Glomerular visceral epithelial cell (primary cell): Measurements from ENCODE around the gene RALGPS2.
"Not testable (repeated sequence)": the region's sequence is repeated elsewhere in the genome, so short reads cannot be mapped to it uniquely, and the experiment has no call there.

Experiments
- DNase-seq: peaks from one replicate; pipeline ENCODE4 v3.0.0-alpha.2; 2016; ENCODE audit errors: extremely low spot score

RALGPS2 gene

GRCh38 chr1:178725466-178726086, 532 bp downstream of the RALGPS2 start:
- peak; percentile 56 for DNase-seq

- peak; percentile 92 for DNase-seq
These were observed 1.1 kb downstream of the RALGPS2 start for GRCh38 chr1:178726087-178726517.

DNA sequence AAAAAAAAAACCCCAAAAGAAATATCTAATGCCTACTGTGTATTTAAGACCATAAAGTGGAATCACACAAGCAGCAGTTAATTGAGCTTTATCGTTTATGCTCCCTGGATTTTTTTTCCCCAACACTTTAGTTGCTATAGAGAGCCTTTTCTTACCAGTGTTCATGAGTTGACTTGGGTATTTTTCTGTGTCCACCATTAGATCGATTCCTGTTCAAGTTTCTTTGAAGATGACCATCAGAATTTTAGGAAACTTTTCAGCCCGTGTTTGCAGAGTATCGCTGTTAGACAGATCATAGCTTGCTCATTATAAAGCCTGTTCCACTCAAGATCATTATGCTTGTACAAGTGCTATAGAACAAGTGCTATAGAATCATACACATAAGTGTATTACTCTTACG, 1.5 kb downstream of the RALGPS2 start:
- no peak for DNase-seq

DNA sequence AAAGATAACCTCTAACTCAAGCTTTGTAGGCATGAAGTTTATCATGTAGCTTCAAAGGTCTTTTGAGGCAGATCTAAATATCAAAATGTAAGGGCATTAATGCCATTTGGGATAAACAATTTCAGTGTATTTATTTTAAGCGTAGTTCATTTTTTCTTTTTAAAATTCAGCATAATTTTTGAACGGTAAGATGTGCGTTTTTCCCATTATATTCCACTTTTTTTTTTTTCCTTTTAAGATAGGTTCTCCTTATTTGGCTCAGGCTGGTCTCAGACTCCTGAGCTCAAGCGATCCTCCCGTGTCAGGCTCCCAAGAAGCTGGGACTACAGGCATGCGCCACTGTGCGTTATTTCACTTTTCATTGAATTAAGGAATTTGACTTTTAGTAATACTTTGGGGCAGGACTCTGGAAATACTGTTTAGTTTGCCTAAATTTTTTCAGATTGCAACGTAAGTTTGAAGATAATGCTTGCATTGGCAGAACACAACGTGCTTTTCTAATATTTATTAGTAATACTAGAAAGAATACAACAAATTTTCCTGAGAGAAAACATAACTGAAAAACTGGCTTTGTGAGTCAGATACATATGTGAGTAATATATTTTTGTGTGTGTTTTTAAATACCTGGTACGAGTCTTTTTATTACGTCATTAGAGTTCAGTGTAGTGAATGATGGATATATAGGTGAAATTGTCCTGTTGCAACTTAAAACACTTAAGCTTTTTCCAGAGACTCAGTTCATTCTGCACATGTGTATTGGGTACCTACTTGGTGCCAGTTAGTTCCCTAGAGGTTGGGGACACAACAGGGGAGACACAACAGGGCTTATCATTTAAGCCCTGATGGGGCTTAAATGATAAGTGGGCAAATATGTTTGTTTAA, 2.2 kb downstream of the RALGPS2 start:
- DNase-seq: peak; percentile 22

DNA sequence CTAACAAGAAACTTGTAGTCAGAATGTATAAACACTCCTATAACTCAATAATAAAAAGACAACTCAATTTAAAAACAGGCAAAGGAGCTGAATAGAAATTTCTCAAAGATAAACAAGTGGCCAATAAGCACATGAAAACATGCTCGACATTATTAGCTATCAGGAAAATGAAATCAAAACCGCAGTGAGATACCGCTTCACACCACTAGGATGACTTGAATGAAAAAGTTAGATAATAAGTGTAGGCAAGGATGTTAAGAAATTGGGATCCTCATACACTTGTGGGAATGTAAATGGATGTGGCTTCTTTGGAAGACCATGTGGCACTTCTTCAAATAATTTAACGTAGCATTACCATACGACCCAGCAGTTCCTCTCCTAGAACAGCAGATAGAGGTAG, 8.9 kb downstream of the RALGPS2 start:
- DNase-seq: no peak

GRCh38 chr1:178738780-178739179, 13.7 kb downstream of the RALGPS2 start:
- no peak for DNase-seq

GRCh38 chr1:178739285-178740045, 14.4 kb downstream of the RALGPS2 start:
- no peak for DNase-seq

- no peak for DNase-seq
These were observed 15.4 kb downstream of the RALGPS2 start for GRCh38 chr1:178740491-178740890.

GRCh38 chr1:178740924-178741323, 15.9 kb downstream of the RALGPS2 start:
- no peak for DNase-seq

GRCh38 chr1:178743801-178744200, 18.8 kb downstream of the RALGPS2 start:
- DNase-seq: no peak

GRCh38 chr1:178745260-178745659, 20.2 kb downstream of the RALGPS2 start:
- no peak for DNase-seq

- no peak for DNase-seq
These were observed 21.3 kb downstream of the RALGPS2 start for GRCh38 chr1:178746345-178746744.

- DNase-seq: not testable (repeated sequence)
These were observed 22.3 kb downstream of the RALGPS2 start for GRCh38 chr1:178747361-178747760.

DNA sequence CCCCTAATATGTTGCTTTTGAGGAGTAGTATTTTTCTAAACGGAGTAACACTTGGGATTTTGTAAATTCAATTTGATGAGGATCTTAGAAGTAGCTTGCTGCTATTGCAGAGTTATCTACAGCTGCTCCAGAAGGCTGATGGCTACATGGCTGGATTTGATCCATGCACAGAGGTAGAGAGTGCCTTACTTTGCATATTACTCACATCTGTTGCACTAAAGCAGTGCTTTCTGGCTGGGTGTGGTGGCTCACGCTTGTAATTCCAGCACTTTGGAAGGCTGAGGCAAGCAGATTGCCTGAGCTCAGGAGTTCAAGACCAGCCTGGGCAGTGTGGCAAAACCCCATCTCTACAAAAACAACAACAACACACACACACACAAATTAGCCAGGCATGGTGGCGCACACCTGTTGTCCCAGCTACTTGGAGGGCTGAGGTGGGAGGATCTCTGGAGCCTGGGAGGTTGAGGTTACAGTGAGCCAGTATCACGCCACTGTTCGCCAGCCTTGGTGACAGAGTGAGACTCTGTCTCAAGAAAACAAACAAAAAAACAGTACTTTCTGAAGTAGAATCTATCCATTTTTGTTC, 24.6 kb downstream of the RALGPS2 start:
- no peak for DNase-seq

DNA sequence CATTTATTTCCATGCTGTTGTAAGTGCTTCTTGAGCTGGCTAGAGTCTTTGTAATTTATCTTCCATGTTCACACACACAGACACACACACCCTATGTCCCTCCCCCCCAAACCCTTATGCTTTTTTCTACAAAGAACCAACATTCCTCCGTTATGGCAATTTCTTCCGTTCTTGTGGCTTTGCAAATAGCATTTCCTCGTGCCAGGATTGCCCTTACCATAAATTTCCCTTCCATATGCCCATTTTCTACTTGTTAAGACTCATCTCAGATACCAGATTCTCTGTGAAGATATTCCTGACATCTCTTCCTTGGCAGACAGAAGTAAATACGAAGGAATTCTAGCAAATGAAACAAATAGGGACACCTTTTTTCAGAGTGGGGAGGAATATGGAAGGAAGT, 26.0 kb downstream of the RALGPS2 start:
- DNase-seq: no peak

DNA sequence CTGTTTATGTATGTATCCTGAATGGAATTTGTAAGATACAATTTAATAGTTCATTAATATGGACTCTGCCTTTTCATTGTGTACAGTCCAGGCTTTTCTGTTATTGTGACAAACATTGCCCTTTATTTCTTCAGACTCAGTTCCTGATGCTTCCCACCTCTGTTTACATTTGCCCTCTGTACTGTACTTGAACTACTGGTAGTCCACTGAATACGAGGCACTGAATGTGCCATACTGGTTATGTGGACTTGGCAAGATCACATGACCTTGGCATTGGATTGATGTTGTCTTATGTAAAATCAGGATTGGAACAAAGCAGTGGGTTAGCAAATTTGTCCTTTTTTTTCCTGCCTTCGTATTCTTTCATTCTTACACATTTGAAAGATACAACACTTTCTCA, 27.8 kb downstream of the RALGPS2 start:
- DNase-seq: no peak

GRCh38 chr1:178754655-178755256, 29.7 kb downstream of the RALGPS2 start:
- not testable (repeated sequence) for DNase-seq

DNA sequence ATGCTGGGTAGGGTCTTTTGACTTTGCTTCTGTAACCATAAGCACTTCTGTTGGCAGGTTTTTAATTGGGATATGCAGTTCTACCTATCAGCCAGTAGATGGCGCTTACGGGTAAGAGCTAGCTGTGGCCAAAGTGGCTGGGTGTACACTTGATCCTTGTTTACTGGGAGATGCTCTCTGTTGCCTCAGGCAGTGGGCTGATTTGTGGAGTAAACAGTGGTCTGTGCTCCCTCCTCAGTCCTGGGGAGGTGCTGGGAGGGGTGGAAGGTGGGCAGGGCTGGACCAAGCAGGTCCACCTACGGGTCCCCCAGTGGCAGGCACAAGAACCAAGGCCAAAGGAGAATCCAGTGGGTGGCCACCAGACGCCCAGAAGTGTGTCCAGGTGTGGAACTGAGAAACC, 43.4 kb downstream of the RALGPS2 start:
- DNase-seq: peak; percentile 20

DNA sequence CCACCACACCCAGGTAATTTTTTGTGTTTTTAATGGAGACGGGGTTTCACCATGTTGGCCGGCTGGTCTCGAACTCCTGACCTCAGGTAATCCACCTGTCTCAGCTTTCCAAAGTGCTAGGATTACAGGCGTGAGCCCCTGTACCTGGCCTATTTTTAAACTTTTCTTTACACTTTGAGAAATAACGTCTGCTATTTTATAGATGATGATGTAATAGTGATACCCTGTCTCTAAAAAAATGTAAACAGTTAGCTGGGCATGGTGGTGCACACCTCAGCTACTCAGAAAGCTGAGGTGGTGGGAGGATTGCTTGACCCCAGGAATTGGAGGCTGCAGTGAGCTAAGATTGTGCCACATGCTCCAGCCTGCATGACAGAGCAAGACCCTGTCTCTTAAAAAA, 47.9 kb downstream of the RALGPS2 start:
- DNase-seq: no peak

DNA sequence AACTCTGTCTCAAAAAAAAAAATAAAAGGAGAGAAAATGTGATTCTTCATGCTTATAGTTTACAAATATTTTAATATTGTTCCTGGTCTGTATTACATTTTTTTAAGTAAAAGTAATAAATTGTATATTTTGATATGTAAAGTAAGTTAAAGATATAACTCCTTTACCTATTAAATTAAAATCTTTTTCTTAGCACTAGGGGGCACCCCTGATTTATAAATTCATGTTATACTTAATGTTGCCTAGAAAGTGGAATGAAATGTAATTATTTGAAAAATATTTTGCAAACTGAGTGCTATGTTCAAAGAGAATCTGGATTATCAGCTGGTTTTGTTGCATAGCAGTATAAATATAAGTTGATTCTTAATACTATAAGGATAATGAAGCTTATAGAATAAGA, 49.2 kb downstream of the RALGPS2 start:
- peak; percentile 26 for DNase-seq

- no peak for DNase-seq
These were observed 51.5 kb downstream of the RALGPS2 start for GRCh38 chr1:178776553-178776952.
